Fibroblast of peridontal ligament (primary cell): ENCODE data around the gene ZNF652.
"Not testable (repeated sequence)": the region's sequence is repeated elsewhere in the genome, so short reads cannot be mapped to it uniquely, and the experiment has no call there.

Experiments
- DNase-seq: peaks from one replicate; pipeline ENCODE4 v3.0.0-alpha.2; 2010; ENCODE audit errors: extremely low read depth

The ZNF652 gene

DNA sequence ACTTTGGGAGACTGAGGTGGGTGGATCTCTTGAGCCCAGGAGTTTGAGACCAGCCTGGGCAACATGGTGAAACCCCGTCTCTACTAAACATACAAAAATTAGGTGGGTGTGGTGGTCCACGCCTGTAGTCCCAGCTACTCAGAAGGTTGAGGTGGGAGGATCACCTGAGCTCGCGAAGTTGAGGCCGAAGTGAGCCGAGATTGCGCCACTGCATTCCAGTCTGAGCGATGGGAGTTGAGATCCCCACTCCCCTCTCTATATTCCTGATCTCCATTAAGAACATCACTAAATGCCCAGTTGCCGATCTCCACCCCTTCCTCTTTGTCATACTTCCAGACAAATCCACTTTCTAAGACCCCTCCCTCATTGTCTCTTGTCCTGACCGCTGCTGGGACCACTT, 24.3 kb upstream of the ZNF652 start:
- no peak for DNase-seq

DNA sequence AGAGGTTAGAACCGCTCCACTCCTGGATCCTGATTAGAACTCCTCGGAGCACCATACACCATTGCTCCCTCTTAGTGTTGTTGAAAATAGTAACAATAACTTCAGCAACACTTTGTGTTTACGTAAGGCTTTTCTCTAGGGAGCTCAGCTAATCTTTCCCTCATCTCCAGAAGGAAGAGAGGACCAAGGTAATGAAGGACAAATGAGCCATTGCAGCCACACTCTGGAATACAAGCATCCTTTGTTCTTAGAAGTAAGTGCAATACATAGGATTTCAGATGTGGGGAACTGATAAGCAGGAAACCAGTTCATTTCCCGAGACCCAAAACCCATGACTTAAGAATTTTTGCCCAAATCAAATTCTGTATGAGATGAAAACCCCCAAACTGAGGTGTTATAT, 22.9 kb upstream of the ZNF652 start:
- DNase-seq, result no peak

DNA sequence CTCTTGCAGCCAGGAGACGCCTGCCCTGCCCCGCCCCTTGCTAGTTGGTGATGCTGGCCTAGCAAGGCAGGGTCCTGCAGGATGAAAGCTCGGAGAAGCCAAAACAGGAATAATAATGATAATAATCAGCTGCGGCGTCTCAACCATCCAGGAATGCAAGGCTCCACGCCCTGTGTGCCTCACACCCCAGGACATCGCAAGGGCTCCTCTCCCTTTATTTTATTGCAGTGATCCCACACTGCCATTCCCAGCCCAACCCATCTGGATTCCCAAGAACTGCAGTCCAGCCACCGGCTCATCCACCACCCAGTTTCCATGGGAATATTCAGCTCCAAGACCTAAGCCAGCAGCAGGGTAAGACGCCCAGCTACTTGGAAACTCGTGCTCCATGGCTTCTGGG, 21.0 kb upstream of the ZNF652 start:
- DNase-seq, result no peak

DNA sequence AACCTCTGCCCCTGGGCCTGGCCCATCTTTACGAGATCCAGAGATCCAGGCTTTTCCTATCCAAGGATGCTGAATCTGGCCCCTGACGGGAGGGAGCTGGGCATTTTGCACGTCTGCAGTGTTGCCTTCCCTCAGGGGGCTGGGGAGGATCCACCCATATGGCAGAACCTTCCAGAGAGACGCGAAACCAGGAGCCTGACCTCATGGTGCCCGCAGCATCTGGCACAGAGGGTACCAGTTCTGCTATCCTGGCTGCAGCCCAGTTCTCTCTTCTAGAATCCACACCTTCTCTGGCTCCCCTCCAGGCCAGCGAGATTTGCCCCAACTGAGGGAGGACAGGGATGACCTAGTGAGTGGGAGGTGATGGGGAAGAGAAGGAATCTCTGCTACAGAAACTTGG, 20.5 kb upstream of the ZNF652 start:
- no peak for DNase-seq

DNA sequence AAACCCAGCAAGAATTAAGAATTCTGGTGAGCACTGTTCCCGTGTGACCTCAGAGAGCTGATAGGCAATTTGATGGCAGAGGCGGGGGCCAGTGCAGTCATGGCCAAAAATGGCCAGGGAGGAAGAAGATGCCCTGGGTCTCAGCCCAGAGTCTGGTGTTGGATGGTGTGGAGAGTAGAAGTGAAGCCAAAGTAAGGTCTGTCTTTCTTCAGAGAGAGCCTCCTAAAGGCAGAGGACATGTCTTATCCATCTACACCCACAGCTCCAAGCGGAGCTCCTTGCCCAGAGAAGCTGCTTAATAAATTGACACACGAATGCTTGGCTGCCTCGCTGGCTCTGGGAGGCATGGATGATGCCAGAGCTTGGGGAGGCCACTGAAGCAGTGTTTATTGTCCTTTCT, 19.7 kb upstream of the ZNF652 start:
- no peak for DNase-seq

DNA sequence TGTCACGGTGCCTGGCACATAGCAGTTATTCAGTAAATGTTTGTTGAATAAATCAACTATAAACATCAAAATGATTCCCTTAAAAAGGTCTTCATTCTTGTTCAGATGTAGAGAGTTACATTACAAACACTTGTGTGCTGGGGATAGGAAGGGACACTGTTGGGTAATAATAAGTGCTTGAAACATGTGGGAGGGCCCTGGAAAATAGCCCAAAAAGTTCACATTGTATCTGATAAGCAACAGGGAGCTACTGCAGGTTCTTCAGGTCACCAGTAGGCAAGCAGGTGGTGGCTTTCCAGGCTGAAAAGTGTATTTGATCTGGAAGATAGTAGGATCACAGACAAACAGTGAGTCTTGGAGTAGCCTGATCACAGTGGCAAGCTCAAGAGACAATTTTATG, 19.0 kb upstream of the ZNF652 start:
- no peak for DNase-seq

DNA sequence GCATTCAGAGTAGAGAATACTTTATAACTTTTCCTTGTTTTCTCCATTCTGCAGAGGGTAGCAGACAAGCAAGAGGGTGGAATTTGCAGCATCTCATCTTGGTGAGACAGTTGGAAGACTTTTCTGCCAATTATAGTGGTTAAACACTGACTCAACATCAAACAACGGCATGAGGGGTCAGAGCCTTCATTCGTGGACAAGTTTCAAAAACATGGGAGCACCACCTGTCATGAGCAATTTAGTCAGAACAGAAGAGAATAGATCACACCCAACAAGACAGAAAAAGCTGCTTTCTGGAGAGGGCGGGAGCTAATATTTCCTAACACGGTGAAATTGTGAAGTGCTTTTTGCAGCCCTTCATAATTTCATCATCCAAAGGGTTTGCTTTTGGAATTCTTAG, 17.9 kb upstream of the ZNF652 start:
- DNase-seq, result no peak

DNA sequence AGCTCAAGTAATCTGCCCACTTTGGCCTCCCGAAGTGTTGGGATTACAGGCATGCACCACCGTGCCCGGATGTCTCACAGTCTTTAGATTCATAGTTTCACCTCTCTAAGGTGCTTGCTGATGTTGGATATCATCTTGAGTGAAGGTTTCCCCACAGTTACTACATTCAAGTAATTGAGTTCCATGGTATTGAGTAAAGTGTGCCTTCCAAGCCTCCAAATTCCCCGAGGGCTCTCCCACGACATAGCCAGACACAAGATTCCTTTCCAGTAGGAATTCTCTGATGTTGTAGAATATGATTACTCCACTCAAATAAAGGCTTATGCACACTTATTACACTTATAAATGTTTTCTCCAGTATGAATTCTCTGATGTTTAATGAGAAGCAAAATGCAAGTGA, 16.3 kb upstream of the ZNF652 start:
- no peak for DNase-seq

DNA sequence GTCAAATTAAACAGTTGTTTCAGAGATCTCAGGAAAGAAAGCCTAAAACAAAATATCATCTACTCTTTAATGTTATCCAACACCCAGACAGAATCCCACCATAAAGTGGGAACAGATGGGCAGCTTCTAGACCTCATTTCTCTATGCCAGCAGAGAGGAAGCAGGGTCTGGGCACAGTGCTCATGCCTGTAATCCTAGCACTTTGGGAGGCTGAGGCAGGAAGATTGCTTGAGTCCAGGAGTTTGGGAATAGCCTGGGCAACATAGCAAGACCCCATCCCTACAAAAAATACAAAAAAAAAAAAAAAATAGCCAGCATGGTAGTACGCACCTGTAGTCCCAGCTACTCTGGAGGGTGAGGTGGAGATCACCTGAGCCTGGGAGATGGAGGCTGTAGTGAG, 13.5 kb upstream of the ZNF652 start:
- DNase-seq, result no peak

DNA sequence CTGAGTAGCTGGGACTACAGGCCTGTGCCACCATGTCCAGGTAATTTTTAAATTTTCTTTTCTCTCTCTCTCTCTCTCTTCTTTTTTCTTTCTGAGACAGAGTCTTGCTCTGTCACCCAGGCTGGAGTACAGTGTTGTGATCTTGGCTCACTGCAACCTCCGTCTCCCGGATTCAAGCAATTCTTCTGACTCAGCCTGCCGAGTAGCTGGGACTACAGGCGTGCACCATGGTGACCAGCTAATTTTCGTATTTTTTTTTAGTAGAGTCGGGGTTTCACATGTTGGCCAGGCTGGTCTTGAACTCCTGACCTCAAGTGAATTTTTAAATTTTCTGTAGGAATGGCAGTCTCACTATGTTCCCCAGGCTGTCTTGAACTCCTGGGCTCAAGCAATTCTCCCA, 11.1 kb upstream of the ZNF652 start:
- DNase-seq, result no peak

DNA sequence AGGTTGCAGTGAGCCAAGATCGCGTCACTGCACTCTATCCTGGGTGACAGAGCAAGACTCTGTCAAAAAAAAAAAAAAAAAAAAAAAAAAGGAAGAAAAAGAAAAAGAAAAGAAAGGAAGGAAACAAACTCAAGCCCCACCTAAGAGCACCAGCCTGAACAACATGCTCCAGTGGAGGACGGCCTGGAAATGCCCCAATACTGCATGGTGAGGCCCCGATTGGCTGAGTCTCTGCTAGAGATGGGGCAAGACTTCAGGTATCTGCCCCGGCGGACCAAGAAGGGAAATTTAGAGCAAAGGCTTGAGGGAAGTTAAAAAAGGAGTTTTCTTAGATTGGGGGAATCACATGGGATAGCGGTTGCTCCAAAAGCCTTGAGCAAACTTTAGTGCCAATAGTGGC, 10.4 kb upstream of the ZNF652 start:
- no peak for DNase-seq

DNA sequence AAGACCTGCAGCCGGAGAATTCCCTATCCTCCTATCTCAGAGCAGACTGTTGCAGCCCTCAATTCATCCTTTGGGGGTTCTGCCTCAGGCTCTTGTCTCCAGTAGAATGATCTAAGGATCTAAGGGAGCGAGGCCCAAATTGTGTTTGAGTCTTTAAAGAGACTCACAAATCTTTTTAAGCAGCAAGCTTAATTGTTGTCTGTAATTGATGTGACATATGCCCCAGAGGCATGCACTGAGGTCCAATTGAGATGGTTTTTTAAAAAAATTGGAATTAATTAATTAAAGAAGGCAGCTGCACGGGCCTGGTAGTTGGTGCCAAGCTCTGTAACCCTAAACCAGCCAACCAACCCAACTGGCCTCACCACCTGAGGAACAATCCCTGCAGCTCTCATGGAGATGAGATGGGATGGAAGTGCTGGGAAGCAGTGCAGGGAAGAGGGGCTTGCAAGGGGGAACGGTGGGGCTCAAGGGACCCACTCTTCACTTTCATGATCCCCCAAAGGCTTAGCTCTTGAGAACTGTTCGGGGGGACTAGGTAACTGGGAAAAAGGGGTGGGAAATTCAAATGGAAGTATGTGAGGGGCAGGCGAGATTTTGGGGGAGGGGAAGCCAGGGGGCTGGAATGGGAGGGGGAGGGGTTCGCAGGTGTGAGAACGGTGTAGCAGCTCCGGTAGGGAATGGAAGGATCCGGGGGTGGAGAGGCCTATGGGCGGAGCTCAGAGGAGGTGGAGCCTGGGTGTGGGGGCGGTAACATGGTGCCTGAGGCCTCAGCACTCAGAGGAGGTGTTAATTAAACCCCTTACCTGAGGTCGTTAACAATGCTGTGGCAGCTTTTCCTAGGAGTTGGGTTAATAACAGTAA, 9.2 kb upstream of the ZNF652 start:
- no peak for DNase-seq

DNA sequence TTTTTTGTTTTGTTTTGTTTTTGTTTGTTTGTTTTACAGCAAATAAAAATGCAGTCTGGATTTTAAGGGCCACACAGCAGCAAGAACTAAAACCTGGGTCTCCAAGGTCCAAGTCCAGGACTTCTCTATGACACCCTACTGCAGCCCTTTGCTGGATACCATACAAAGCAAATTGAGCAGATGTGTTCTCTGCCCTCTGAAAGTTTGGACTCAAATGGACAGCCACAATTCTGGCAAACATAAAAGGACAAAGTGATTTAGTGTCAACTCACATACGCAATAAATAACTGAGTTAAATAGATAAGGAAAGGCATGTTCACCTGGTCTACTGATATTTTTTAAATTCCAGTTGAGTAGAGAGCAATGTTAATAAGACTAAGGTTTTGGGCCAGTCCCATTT, 7.7 kb upstream of the ZNF652 start:
- no peak for DNase-seq

DNA sequence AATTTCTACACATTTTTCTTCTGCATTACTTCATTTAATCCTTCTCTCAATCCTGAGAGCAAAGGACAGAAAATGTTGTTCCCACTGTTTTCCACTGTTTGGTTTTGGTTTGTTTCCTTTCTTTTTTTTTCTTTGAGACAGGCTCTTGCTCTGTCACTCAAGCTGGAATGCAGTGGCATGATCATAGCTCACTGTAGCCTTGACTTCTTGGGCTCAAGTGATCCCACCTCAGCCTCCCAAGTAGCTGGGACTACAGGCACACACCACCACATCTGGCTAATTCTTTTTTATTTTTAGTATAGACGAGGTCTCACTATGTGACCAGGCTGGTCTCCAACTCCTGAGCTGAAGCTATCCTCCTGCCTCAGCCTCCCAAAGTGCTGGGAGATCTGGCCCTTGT, 7.0 kb upstream of the ZNF652 start:
- DNase-seq, result no peak

DNA sequence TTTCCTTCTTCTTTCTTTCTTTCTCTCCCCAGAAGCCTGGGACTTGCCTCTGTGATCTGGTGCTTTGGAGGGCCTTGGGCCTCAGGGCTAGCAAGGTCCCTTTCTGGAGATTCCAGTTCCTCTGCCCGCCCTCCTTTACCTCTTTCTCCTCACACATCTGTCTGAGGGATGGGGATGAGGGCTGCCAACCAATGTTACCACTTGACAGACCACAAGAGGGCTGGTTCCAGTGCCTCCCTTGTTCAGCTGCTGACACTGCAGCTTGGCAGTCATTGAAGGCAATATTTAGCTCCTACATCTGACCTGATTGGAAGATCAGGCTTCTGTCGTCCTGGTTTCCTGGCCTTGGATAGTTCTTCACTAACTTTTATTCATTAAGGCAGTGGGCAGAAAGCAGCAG, 3.6 kb upstream of the ZNF652 start:
- DNase-seq, result peak; percentile 30

DNA sequence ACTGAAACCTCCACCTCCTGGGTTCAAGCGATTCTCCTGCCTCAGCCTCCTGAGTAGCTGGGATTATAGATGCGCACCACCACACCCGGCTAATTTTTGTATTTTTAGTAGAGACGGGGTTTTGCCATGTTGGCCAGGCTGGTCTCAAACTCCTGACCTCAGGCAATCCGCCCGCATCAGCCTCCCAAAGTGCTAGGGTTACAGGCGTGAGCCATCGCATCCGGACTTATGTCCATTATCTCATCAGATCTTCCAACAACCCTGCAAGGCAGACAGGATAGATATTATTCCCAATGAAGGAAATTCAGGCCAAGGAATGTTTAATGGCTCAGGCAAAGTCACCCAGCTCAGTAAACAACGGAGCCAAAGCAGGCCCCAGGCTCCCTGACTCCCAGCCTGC, 3.1 kb upstream of the ZNF652 start:
- DNase-seq, result not testable (repeated sequence)

DNA sequence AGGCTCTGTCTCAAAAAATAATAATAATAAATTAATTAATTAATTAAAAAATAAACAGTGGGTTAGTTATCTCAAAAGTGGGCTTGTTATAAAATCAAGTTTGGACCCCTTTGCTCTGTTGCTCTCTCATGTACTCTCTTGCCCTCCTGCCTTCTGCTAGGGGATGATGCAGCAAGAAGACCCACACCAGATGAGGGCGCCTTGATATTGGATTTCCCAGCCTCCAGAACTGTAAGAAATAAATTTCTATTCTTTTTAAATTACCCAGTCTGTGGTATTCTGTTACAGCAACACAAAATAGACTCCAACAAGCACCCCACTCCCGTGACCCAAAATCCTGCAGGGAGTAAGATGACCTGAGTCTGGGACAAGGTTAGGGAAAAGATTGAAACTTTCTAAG, 2.1 kb upstream of the ZNF652 start:
- no peak for DNase-seq

DNA sequence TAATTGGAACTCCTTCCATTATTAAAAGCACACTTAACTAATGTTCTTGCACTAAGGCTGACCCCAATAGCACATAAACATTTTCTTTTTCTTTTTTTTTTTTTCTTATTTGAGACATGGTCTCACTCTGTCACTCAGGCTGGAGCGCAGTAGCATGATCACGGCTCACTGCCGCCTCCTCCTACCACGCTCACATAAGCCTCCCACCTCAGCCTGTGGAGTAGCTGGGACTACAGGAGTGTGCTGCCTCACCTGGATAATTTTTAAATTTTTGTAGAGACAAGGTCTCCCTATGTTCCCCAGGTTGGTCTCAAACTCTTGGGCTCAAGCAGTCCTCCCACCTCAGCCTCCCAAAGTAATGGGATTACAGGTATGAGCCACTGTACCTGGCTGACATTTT, 1.2 kb upstream of the ZNF652 start:
- DNase-seq, result no peak

DNA sequence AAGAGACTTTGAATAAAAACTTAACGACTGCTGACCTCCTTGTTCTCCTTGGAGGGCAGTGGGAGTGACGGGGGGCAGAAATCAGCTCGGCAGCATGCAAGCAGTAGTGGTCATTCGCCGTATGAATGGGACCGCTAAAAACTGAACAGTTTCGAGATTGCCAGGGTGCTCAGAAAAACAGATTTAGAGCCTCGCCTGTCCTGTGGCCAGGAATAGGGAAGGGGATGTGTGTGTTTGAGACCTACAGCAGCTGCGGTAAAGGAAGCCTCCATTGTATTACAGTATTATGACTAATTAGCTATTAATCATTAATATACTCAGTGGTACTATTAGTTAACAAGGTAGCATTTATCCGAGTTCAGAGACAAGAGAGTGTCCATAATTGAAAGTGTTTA, 670 bp upstream of the ZNF652 start:
- DNase-seq, result no peak

DNA sequence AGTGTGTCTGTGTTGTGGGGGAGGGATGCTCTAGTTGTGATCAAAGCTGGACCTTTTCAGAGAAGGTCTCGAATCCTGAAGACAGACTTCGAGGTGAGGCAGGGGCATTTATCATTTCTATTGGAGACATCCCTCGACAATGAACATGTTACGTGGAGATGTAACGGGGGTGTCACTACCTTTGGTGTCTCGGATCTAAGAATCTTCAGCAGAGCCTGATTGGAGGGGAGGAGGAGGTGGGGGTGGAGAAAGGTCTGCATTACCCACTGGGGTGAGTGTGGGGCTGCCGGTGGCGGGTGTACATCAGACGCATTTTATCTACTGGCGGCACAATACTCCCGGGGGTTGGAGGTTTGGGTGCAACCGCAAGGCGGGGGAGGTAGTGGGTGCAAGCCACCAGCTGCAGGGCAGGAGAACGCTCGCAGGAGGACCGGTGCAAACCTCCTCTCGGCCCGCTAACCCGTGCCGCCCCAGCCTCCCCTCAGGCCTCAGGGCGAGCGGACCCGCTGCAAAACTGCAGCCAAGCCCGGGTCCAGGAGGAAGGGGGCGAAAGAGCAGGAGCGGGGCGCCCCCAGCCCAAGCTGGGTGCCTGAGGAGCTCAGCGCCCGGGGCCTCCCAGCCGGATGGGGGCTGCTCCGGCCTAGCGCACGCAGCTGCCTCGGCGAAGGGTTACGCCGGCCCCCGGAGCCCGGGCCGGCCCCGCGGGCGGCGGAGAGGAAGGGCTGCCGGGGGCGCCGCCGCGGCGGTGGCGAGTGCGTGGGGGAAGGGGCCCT, 735 bp downstream of the ZNF652 start:
- DNase-seq, result peak; percentile 19

DNA sequence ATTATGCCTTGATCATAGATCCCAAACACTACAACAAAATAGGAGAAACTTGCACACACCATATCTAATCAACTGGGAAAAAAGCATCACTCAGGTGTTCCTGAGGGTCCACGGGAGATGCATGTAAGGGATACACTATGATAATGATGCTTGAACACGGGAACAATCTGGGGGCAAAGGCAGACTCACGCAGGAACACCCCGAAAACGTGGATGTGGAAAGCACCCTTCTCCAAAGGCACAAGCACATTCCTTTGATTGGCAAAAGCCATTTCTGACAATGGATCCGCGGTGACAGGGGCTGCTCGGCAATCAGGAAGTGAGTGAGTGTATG, 1.3 kb downstream of the ZNF652 start:
- no peak for DNase-seq

DNA sequence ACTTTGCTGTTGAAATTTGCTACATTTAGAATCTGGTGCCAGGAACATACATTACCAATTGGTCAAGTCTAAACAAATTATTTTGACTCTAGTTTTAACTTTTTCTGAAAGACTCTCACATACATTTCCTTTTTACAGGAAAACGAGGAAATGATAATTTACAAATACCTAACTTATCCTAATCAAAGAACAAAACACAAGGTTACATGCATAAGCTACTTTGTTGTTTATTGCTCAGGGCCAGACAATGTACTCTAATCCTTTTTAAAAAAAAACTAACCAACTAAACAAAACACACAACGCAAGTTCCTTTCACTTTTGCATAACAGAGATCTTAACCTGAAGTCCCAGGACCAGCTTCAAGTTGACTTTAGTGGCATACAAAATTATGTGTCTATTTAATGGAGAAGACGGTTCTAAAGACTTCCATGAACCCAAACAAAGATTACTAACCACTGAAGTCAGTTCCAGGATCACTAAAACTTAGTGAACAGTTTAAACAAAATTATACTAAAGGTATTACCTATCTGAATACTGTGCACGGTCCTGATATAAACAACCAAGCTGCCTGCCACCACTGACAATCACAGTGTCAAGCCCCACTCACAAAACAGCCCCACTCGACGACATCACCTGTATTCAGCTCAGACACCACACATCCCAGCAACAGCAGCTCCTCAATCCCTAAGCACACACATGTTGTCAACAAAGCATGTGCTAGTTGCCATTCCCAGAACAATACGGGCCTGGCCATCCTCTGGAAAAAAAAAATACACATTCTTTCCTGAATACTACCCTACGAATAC, 1.9 kb downstream of the ZNF652 start:
- peak; percentile 19 for DNase-seq
